ENCODE data around the gene PTGER2.

Gene PTGER2

DNA sequence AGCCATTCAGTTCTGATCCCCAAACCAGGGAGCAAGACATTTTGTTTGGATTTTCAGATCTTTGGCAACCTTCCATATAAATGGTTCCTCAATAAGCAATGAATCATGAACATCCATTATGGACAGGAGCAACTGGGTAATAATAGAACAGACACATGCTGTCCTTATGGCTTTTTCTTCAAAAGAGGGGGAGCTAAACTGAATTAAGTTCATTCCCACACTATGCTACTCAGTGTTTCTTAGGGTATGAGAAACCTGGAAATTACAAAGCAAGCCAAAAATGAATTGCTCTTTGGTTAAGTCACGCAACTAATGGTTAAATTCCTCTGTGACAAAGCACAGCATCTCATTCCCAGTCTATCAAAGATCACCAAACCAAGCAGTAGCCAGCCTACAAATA is 51.0 kb downstream of the PTGER2 start:
- TF ChIP-seq, protein P1, sequence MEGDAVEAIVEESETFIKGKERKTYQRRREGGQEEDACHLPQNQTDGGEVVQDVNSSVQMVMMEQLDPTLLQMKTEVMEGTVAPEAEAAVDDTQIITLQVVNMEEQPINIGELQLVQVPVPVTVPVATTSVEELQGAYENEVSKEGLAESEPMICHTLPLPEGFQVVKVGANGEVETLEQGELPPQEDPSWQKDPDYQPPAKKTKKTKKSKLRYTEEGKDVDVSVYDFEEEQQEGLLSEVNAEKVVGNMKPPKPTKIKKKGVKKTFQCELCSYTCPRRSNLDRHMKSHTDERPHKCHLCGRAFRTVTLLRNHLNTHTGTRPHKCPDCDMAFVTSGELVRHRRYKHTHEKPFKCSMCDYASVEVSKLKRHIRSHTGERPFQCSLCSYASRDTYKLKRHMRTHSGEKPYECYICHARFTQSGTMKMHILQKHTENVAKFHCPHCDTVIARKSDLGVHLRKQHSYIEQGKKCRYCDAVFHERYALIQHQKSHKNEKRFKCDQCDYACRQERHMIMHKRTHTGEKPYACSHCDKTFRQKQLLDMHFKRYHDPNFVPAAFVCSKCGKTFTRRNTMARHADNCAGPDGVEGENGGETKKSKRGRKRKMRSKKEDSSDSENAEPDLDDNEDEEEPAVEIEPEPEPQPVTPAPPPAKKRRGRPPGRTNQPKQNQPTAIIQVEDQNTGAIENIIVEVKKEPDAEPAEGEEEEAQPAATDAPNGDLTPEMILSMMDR (IDR thresholded peaks at IDR 0.05; ENCODE audit: insufficient read depth, low read length, missing control alignments) = no peak
- ChIA-PET CTCF (no interaction called here), POLR2A (no interaction called here)
- no peak for DNase-seq (ENCODE audit: low read depth, low spot score)
- no peak overlapping the region for H3K4me3 ChIP-seq (ENCODE audit: low read depth, low read length)

DNA sequence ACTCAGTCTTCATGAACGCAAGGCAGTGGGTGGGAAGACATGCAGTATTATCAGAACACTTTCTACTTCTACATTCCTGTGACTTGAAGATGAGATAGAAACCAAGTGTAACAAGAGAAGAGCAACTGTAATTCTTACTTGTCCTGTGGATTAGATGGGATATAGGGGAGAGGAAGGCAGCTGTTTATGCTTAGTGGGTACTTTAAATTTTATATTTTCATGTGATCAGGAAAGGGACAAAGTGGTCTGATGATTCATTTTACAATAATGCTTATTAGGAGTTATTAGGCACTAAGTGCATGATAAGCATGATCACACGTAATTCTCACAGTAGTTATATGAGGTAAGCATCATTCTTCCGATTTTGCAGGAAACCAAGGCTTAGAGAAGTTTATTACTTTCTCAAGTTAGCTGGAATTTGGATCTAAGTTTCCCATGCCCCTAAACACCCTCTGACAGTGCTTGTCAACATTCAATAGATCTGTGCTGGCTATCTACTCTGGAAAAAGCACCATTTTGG is 52.7 kb downstream of the PTGER2 start:
- TF ChIP-seq, protein P1 (IDR thresholded peaks at IDR 0.05; ENCODE audit: insufficient read depth, low read length, missing control alignments) = no peak
- ChIA-PET POLR2A (no interaction called here), CTCF (interaction anchor here (1.2 kb wide), 1 partner anchor 66 kb away, joined by 4 read pairs; no protein-coding TSS in a partner anchor)
- no peak for DNase-seq (ENCODE audit: low read depth, low spot score)
- no peak overlapping the region for H3K4me3 ChIP-seq (ENCODE audit: low read depth, low read length)

DNA sequence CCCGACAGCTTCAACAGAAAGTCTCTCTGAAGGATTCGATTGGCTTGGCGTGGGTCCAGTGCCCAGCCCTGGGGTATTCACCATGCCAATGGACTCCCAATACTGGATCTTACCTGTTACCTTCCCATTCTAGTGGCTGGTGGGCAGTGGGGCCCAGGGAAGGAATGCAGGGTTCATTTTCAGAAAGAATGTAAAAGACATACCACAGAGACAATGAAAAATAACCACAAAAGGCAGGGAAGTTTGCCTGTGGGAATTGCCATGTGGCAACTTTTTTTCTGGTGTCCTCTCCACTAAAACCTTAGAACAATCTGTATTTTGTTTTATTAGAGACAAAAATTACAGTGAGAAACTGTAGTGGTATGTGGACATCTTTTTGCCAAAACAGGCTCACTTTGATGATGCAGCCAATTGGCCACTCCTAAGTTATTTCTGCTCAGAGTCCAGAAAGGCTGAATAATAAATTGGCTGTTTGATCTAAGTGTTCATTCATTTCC is 55.2 kb downstream of the PTGER2 start:
- POLR2A ChIA-PET = no interaction called here
- peak; percentile 26 for DNase-seq (ENCODE audit: low read depth, low spot score)
- no peak overlapping the region for H3K4me3 ChIP-seq (ENCODE audit: low read depth, low read length)
- TF ChIP-seq, protein P1 (IDR thresholded peaks at IDR 0.05; ENCODE audit: insufficient read depth, low read length, missing control alignments) = no peak
- CTCF ChIA-PET = no interaction called here

DNA sequence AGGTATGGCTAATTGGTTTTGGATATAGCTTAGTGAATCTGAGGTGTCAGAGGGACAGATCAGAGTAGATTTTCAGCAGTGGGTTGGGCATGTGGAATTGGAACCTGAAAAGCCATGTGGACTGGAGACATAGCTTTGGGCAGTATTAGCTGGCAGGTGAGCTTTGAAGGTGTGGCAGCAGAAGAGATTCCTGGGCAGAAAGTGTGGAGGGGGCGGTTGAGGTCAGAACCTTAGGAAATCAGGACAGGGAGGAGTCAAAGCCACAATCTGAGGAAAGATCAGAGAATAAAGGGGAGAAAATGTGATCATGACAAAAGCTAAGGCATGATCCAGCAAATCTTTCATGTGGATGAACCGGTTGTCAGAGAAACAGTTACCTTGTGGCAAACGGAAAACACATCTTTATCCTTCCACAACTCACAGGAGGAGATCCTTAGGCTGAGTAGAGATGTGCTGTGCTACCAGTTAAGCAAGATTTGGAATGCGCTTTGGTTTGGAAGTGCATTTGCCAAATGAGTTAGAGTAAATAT is 56.4 kb downstream of the PTGER2 start:
- ChIA-PET CTCF (no interaction called here), POLR2A (no interaction called here)
- no peak overlapping the region for H3K4me3 ChIP-seq (ENCODE audit: low read depth, low read length)
- TF ChIP-seq, protein P1 (IDR thresholded peaks at IDR 0.05; ENCODE audit: insufficient read depth, low read length, missing control alignments) = no peak
- DNase-seq (ENCODE audit: low read depth, low spot score) = no peak

DNA sequence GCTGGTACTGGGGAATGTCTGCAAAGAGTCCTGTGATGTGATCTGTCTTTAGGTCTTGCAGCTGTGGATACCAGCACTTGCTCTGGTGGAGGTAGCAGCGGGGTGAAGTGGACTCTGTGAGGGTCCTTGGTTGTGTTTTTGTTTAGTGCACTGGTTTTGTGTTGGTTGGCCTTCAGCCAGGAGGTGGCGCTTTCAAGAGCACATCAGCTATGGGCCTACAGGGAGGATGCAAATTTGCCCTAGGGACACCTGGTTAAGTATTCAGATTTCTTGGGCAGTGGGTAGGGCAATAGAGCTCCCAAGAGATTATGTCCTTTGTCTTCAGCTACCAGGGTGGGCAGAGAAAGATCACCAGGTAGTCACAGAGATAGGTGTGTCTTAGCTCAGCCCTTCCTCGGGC is 63.8 kb downstream of the PTGER2 start:
- DNase-seq (ENCODE audit: low read depth, low spot score) = no peak
- TF ChIP-seq, protein P1 (IDR thresholded peaks at IDR 0.05; ENCODE audit: insufficient read depth, low read length, missing control alignments) = no peak
- no peak overlapping the region for H3K4me3 ChIP-seq (ENCODE audit: low read depth, low read length)
- ChIA-PET POLR2A (no interaction called here), CTCF (no interaction called here)
